OCI-LY1 (cell line): ENCODE results near the gene PA2G4.

ENCODE experiments used
- H2AFZ ChIP-seq: fragments of 200-600 bp; sonication (generic), shearing (Covaris generic); 2 replicates; pipeline ENCODE4 v1.6.0; 2014; ENCODE audit warnings: antibody characterized with exemption, mild to moderate bottlenecking, low read length
- H3F3A ChIP-seq: fragments of 200-600 bp; sonication (generic), shearing (Covaris generic); 2 replicates; pipeline ENCODE4 v1.6.0; 2014; ENCODE audit warnings: mild to moderate bottlenecking, antibody characterized with exemption, low read length, moderate library complexity; ENCODE audit not compliant: insufficient read depth
- H3K27ac ChIP-seq: fragments of 200-600 bp; sonication (generic); 2 replicates; pipeline ENCODE4 v1.5.1; 2014; ENCODE audit warnings: low read length, mixed run types, mild to moderate bottlenecking, low read depth; ENCODE audit not compliant: poor library complexity, severe bottlenecking
- H3K27me3 ChIP-seq: fragments of 200-600 bp; sonication (generic); 2 replicates; pipeline ENCODE4 v1.6.0; 2014; ENCODE audit warnings: antibody characterized with exemption, mild to moderate bottlenecking, low read length, moderate library complexity; ENCODE audit not compliant: insufficient read depth
- H3K36me3 ChIP-seq: fragments of 200-600 bp; sonication (generic); 2 replicates; pipeline ENCODE4 v1.6.1; 2014; ENCODE audit warnings: mild to moderate bottlenecking, antibody characterized with exemption, low read length, moderate library complexity, mixed read lengths; ENCODE audit not compliant: insufficient read depth
- H3K4me1 ChIP-seq: fragments of 200-600 bp; sonication (generic); 2 replicates; pipeline ENCODE4 v1.5.1; 2014; ENCODE audit warnings: mild to moderate bottlenecking, low read length, moderate library complexity; ENCODE audit not compliant: insufficient read depth, severe bottlenecking
- H3K4me2 ChIP-seq: fragments of 200-600 bp; sonication (generic), shearing (Covaris generic); 2 replicates; pipeline ENCODE4 v1.6.1; 2014; ENCODE audit warnings: low read length
- H3K4me3 ChIP-seq: fragments of 200-600 bp; sonication (generic); 2 replicates; pipeline ENCODE4 v1.5.1; 2014; ENCODE audit warnings: low read length, low read depth, mild to moderate bottlenecking, mixed read lengths; ENCODE audit not compliant: poor library complexity, severe bottlenecking
- H3K79me2 ChIP-seq: fragments of 200-600 bp; shearing (Covaris generic); 2 replicates; pipeline ENCODE4 v1.6.1; 2016; ENCODE audit warnings: mixed run types, low read length, mixed read lengths; ENCODE audit not compliant: insufficient read depth
- H3K9ac ChIP-seq: fragments of 200-600 bp; sonication (generic), shearing (Covaris generic); 2 replicates; pipeline ENCODE4 v1.6.1; 2014; ENCODE audit warnings: mild to moderate bottlenecking, low read length, mixed read lengths
- H3K9me2 ChIP-seq: fragments of 200-600 bp; sonication (generic), shearing (Covaris generic); 2 replicates; pipeline ENCODE4 v1.6.1; 2014; ENCODE audit warnings: low read depth, mild to moderate bottlenecking, low read length, mixed read lengths
- H3K9me3 ChIP-seq: fragments of 200-600 bp; shearing (Covaris generic); 2 replicates; pipeline ENCODE4 v1.6.1; 2014; ENCODE audit warnings: low read length, mixed read lengths
- H4K20me1 ChIP-seq: fragments of 200-600 bp; sonication (generic), shearing (Covaris generic); 2 replicates; pipeline ENCODE4 v1.6.0; 2016; ENCODE audit warnings: mild to moderate bottlenecking, low read length; ENCODE audit not compliant: insufficient read depth
- EZH2 ChIP-seq: fragments of 200-600 bp; sonication (generic), shearing (Covaris generic); IDR thresholded peaks from 2 replicates; pipeline ENCODE4 v1.8.0; 2017; ENCODE audit warnings: borderline replicate concordance, mixed run types, mild to moderate bottlenecking, antibody characterized with exemption, low read length, moderate library complexity, mixed read lengths
- TF ChIP-seq, protein P1 (sequence below): fragments of 200-600 bp; sonication (generic), shearing (Covaris generic); IDR thresholded peaks from 2 replicates; pipeline ENCODE4 v1.5.1; 2017; ENCODE audit warnings: mild to moderate bottlenecking, antibody characterized with exemption, low read length, moderate library complexity, mixed read lengths

Gene PA2G4

DNA sequence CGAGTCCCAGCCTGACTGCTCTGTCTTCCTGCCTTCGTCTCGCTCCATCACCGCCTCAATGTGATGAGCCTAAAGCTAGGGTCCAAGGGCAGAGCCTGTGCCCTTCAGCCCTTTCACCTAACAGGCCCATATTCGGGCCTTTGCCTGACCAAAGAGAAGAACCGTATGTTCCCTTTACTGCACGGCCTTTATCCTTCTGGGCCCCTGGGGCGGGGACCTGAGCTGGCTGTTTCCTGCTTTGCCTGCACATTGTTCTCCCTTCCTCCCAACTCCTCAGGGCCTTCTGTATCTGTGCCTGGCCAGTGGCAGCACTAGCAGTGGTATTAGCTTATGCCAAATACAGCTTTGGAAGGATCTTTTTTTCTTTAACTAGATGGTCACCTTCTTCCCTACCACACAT is 39.5 kb downstream of the PA2G4 start:
- Histone ChIP-seq H3K4me3 (no peak overlapping the region), H4K20me1 (no peaks in the 10 kb centered on the region), H3K27me3 (no peaks in the 10 kb centered on the region), H3K79me2 (no peaks in the 10 kb centered on the region), H3K27ac (no peak overlapping the region), H2AFZ (no peak overlapping the region), H3K4me2 (no peak overlapping the region), H3K4me1 (no peaks in the 10 kb centered on the region), H3K9me2 (no peaks in the 10 kb centered on the region), H3K36me3 (peaks cover 59% of the 10 kb centered on the region), H3K9ac (no peak overlapping the region), H3K9me3 (no peaks in the 10 kb centered on the region), H3F3A (no peaks in the 10 kb centered on the region)
- TF ChIP-seq EZH2 = no peak

DNA sequence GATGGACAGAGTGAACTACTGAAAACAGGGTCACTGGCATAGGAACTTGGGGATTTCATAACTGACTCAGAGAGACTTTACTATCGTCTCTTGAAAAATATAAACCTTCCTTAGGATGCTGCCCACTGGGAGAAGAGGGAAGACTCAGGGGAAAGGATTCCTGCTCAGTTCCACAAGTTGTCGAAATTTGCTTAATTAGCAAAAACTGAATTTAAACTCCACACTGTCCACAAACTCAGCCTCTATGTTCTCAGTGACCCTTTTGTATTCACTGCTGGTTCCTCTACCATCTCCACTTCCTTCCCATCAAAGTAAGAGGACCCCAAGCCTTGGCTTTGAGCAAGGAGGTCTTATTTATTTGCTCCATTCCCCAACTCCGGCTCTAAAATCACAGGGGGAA is 40.9 kb downstream of the PA2G4 start:
- no peak overlapping the region for H2AFZ ChIP-seq
- H3K36me3 ChIP-seq = peaks cover 48% of the 10 kb centered on the region
- TF ChIP-seq, protein P1, sequence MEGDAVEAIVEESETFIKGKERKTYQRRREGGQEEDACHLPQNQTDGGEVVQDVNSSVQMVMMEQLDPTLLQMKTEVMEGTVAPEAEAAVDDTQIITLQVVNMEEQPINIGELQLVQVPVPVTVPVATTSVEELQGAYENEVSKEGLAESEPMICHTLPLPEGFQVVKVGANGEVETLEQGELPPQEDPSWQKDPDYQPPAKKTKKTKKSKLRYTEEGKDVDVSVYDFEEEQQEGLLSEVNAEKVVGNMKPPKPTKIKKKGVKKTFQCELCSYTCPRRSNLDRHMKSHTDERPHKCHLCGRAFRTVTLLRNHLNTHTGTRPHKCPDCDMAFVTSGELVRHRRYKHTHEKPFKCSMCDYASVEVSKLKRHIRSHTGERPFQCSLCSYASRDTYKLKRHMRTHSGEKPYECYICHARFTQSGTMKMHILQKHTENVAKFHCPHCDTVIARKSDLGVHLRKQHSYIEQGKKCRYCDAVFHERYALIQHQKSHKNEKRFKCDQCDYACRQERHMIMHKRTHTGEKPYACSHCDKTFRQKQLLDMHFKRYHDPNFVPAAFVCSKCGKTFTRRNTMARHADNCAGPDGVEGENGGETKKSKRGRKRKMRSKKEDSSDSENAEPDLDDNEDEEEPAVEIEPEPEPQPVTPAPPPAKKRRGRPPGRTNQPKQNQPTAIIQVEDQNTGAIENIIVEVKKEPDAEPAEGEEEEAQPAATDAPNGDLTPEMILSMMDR = no peak
- no peak for TF ChIP-seq EZH2
- H3K27ac ChIP-seq = no peak overlapping the region
- H3F3A ChIP-seq = no peaks in the 10 kb centered on the region
- H3K4me2 ChIP-seq = no peak overlapping the region
- H3K9me2 ChIP-seq = no peaks in the 10 kb centered on the region
- H4K20me1 ChIP-seq = no peaks in the 10 kb centered on the region
- no peaks in the 10 kb centered on the region for H3K4me1 ChIP-seq
- H3K9ac ChIP-seq = no peak overlapping the region
- no peaks in the 10 kb centered on the region for H3K27me3 ChIP-seq
- H3K9me3 ChIP-seq = no peaks in the 10 kb centered on the region
- H3K4me3 ChIP-seq = no peak overlapping the region
- H3K79me2 ChIP-seq = no peaks in the 10 kb centered on the region

DNA sequence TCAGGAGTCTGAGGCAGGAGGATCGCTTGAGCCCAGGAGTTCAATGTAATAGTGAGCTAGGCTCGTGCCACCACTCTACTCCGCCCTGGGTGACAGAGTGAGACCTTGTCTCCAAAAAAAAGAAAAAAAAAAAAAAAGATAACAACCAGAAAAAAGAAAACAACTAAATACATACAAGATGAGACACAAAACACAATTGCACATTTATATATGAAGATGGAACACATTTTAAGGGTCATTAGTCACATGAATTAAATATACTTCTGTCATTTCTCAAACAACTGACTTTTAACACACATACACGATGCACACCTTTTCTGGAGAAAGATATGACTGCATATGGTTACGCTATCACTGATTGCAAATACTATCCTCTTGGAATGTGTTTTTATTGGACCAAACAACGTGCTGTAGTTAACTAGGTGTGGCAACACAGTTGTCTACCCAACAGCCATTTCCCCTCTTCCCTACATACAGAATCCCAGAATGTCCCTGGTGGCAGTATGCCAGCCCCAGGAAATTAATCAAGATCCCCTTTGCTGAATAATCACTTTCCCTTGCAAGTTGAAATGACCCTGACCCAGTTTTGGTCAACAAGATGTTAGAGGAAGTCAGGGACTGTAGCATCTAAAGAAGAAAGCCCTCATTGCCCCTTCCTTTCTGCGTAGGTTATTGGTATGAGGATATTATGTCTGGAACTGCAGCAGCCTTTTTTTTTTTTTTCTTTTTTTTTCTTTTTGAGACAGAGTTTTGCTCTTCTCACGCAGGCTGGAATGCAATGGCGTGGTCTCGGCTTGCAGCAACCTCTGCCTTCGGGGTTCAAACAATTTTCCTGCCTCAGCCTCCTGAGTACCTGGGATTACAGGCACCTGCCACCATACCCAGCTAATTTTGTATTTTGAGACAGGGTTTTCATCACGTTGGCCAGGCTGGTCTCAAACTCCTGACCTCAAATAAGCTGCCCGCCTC is 42.4 kb downstream of the PA2G4 start:
- no peaks in the 10 kb centered on the region for H3K9me2 ChIP-seq
- H4K20me1 ChIP-seq = no peaks in the 10 kb centered on the region
- H3K4me1 ChIP-seq = peaks cover 11% of the 10 kb centered on the region
- H2AFZ ChIP-seq = no peak overlapping the region
- peaks cover 37% of the 10 kb centered on the region for H3K36me3 ChIP-seq
- no peak overlapping the region for H3K4me3 ChIP-seq
- no peaks in the 10 kb centered on the region for H3K79me2 ChIP-seq
- H3K4me2 ChIP-seq = no peak overlapping the region
- H3K27me3 ChIP-seq = no peaks in the 10 kb centered on the region
- no peak overlapping the region for H3K9ac ChIP-seq
- TF ChIP-seq EZH2 = no peak
- TF ChIP-seq, protein P1 = no peak
- H3F3A ChIP-seq = no peaks in the 10 kb centered on the region
- H3K9me3 ChIP-seq = no peaks in the 10 kb centered on the region
- H3K27ac ChIP-seq = no peak overlapping the region
